Bone marrow (tissue), 2 donors: Measurements from ENCODE around the gene GUCY1A1.

Experiments
- DNase-seq, 2 donors: peaks; one replicate each; lab custom pipeline; 2025; lab: John Stamatoyannopoulos, UW

GUCY1A1 gene

DNA sequence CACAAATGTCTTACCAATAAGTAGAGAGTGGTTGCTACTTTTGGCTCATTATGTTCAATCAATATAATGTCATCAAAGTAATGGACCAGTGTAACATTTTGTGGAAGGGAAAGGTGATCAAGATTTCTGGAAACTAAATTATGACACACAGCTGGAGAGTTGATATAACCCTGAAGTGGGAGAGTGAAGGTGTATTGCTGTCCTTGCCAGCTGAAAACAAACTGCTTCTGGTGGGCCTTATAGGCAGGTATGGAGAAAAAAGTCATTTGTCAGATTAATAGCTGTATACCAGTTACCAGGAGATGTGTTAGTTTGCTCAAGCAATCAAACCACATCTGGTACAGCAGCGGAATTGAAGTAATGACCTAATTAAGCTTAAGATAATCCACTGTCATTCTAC lies 74.9 kb downstream of the GUCY1A1 start:
- no peak for DNase-seq

DNA sequence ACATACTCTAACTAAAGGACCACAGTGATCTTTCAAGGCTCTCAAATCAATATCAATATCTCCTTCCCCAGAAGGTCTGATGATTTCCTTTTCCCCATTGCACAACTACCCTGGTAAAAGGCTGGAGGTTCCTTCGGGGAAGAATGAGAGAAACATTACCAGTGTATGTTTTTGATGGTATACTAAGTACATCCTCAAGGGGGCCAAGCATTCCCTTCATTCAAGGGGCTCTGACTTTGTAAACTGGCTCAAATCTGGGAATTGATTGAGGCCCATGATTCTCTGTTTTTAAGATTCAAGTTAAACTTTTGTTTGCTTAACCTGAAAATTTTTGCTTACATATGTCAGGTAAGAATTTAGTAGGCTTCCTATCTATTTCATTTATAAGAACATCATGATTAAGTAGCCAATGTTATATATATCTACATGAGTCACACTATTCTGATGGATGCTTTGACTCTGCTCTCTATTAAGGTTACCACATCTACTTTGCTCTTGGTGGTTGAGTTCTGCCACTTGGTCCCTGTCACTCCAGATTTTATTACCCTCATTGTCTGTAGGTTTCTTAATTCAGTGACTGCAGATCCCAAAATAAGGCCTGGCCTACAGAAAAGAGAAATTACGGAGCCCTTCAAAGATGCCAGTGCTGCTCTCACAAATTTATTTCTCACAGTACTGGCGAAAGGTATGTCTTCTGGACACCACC lies 75.8 kb downstream of the GUCY1A1 start:
- DNase-seq: no peak

DNA sequence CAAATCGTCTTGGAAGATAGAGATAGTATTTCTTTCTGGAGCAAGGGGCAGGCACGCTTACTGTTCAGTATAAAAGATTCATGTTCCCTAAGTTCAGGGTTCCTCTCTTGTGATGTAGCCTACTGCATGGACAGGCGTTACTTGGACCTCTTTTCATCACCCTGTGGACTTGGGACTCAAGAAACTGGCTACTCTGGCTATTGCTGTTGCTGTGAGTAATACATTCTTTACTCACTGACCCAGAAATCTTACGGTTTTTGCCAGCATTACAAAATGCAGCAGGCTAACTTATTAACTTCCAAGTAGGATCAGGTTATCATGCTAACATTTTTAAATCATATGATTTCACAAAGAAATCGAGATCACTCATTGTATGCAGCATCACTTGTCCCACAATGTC lies 79.3 kb downstream of the GUCY1A1 start:
- no peak for DNase-seq

DNA sequence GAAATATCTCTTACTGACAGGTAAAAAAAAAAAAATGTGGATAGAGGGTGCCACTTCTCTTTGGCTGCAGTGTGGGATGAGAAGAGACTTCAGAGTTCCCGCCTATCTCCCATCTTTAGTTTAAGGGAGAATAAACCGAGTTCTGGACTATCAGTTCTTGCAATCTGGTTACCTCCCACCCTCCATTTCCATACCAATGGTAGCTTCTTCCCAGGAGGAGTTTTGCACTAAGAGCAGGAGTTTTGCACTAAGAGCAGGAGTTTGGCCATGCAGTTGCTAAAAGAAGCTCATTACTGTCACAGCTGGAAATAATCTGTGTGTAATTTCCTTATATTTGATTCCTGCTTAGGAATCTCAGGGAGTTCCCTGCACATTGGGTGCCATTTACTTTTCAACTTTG lies 81.4 kb downstream of the GUCY1A1 start:
- DNase-seq: no peak

DNA sequence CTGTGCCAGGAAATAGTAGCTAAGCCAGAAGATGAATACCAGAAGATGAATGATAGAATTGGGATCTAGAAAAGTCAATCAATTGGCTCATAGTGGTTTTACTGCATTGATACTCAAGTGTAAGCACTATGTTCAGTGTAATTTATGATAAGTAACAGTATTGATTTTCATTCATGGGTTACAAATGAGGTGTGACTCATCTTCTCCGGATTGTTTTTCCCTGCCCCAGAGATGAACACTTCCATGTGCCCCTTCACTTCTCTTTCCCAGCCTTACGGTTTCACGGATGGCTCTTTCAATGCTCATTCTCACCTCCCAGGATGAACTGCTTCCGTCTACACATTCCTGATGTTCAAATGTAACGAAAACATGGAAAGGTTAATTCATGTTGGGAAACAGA lies 82.4 kb downstream of the GUCY1A1 start:
- DNase-seq: no peak

DNA sequence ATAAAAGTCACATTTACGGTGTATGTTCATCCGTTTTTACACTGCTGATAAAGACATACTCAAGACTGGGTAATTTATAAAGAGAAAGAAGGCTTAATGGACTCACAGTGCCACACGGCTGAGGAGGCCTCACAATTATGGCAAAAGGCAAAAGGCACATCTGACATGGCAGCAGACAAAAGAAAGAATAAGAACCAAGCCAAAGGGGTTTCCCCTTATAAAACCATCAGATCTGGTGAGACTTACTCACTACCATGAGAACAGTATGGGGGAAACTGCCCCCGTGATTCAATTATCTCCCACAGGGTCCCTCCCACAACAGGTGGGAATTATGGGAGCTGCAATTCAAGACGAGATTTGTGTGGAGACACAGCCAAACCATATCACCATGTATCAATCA lies 84.9 kb downstream of the GUCY1A1 start:
- DNase-seq: no peak

GRCh38 chr4:155757745-155758265 lies 91.2 kb downstream of the GUCY1A1 start:
- DNase-seq: no peak

- DNase-seq: peak; percentile 68 to 97
Observed at GRCh38 chr4:155758481-155759371, 92.1 kb downstream of the GUCY1A1 start, which contains the start of gene GUCY1B1. Gene GUCY1B1 (plus strand): TSS chr4:155759021. CDS start chr4:155759141, 120 bp downstream.

- peak; percentile 6 to 28 for DNase-seq
Observed at GRCh38 chr4:155759372-155760252, 93.0 kb downstream of the GUCY1A1 start.

DNA sequence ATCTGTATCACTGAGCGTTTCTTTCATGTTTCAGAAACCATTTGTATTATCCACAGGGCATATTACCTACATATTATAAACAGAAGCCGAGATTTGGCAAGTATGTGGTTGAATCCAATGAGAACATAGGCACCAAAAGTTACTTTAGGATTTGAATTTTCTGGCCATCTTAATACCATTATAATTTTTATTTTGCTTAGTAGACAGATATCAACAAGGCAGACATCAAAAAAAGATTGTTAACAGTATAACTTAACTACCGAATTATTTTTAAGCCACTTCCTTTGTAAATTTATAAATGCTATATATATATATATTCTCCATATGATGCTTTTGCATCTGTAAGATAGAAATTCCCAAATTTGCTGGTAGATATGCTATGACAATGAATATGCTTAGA lies 94.4 kb downstream of the GUCY1A1 start:
- no peak for DNase-seq

DNA sequence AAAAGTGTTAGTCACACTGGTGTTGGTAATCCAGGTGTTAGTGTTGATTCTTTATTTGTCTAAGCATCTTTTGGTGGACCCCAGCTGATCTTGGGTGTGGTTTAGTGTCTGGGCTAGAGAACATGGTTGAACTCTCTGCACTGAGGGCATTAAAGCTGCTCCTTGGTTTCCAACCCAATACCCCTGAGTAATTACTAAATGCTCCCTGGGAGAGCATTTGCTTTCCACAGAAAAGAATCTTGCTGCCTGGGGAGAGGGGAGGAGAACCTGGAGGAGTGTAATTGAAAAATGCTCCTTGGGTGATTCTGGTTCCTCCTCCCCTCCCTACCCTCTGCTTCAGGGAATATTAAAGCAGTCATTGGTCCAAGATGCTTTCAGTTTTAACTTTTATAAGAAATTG lies 95.3 kb downstream of the GUCY1A1 start:
- no peak for DNase-seq

- DNase-seq: no peak
Observed at GRCh38 chr4:155762334-155762733, 95.7 kb downstream of the GUCY1A1 start.

GRCh38 chr4:155763551-155763950 lies 96.9 kb downstream of the GUCY1A1 start:
- no peak for DNase-seq

GRCh38 chr4:155765149-155765548 lies 98.5 kb downstream of the GUCY1A1 start:
- DNase-seq: no peak

DNA sequence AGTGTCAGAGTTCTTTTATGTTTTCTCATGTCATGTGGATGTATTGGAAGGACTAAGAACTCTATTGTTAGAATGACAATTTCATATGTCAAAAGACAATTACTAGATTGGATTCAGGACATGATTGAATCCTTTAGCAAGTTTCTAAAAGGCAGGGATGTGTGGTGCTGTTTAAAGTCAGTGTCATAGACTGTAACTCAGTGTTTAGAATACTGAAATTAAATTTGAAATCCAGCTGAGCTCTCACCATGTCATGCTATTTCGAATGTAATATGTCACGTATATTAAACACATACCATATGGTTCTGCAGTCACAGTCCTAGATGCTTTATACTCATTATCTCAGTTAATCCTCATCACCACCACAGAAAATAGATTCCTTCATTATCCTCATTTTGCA lies 100.0 kb downstream of the GUCY1A1 start:
- DNase-seq: no peak

GRCh38 chr4:155768370-155768769 lies 101.7 kb downstream of the GUCY1A1 start:
- no peak for DNase-seq

DNA sequence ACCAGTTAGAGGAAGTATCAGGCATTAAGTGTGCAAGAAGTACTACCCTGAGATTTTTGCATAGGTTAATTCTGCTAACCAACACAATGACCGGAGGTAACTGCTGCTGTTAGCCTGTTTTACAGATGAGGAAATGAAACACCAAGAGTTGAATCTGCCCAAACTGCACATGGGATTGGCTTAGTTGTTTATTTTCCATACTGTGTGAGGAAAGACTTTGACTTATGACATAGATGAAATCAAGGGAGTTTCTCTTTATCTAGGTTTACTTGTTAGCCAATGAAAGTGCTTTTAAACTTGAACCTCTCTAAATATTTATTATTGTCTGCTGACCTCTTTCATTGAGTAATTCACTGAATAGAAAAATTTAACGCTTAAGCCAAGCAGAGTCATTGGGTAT lies 102.4 kb downstream of the GUCY1A1 start:
- DNase-seq: no peak

GRCh38 chr4:155772459-155773195 lies 106.0 kb downstream of the GUCY1A1 start:
- DNase-seq: no peak

- DNase-seq: no peak
Observed at GRCh38 chr4:155773196-155773800, 106.7 kb downstream of the GUCY1A1 start.

DNA sequence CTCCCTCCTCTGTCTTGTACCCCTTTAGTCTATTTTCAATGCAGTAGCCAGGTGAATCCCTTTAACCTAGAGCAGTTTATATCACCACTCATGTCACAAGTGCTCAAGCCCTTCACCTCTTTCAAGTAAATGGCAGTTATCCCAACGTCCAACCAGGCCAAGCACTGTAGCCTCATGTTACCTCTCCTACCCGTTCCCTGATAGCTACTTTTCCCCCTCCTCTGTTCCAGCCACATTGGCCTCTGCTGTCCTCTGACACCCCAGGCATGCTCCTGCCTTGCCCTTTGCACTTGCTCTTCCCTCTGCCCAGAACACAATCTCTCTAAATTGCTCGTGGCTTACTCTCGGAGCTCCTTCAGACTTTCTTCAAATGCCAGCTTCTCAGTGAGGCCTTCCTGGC lies 107.4 kb downstream of the GUCY1A1 start:
- no peak for DNase-seq
